ENCODE results near the gene FAF2. TPM values are rescaled to one million over a fixed set of nuclear protein-coding genes. Genes with fewer than 3 reads are reported as not detected.

Gene FAF2
- total and polyA plus RNA-seq, 10 of the 15 experiments (the other 5 are each of a cell fraction or from before 2014, with no cell fraction given), result 19.0 to 45.1 (median 35.6) TPM

GRCh38 chr5:176532795-176533194 lies 84.6 kb downstream of the FAF2 start:
- no peaks in the 10 kb centered on the region; the same call in 1 of the 2 replicates for H4K20me1 ChIP-seq (ENCODE audit: control insufficient read depth, insufficient read depth)
- DNase-seq (ENCODE audit: low read depth, low spot score) (no peak), ATAC-seq (no peak), FAIRE-seq (no peak)
- H2AFZ ChIP-seq (ENCODE audit: control insufficient read depth, low read depth, low read length), result no peak overlapping the region
- H3K27me3 ChIP-seq (replicated peaks in 1 of 2; ENCODE audit: control insufficient read depth in 2 of 2, insufficient read depth in 2 of 2, low read length in 1 of 2), result no peaks in the 10 kb centered on the region
- H3K9me3 ChIP-seq (replicated peaks; ENCODE audit: control insufficient read depth, insufficient read depth, low read length), result no peaks in the 10 kb centered on the region
- intact Hi-C loops (cut with micrococcal nuclease; ENCODE audit: unreplicated experiment), result loop anchor here (10.0 kb wide), 2 partner anchors 148 to 1582 kb away; partner anchors contain the start of genes HIGD2A, N4BP3 and NOP16
- peaks cover 47% of the 10 kb centered on the region for H3K4me1 ChIP-seq (ENCODE audit: control insufficient read depth, insufficient read depth, low read length)
- WGBS (ENCODE audit: insufficient coverage, insufficient replicate concordance, low lambda C conversion rate, missing lambda C conversion rate), result 88% methylated on average over 7 of the region's 9 CpGs
- POLR2A ChIA-PET, result interaction anchor here (0.6 kb wide), 1 partner anchor 127 kb away, joined by 4 read pairs; no protein-coding TSS in a partner anchor
- TF ChIP-seq IRF4 (IDR thresholded peaks at IDR 0.05; ENCODE audit: low read depth, low read length), result no peak
- 0 out of 2 replicates have a peak, but pooled peaks have one; percentile 16 for TF ChIP-seq POLR2A (IDR thresholded peaks at IDR 0.05; ENCODE audit: low read depth, low read length)
- peak overlapping the region; percentile 95 for H3K27ac ChIP-seq (ENCODE audit: control insufficient read depth, insufficient read depth)
- H3K9ac ChIP-seq (ENCODE audit: control insufficient read depth, insufficient read depth, low read length), result peak overlapping the region; percentile 99
- peak overlapping the region; percentile 76 for H3K4me2 ChIP-seq (ENCODE audit: control insufficient read depth, insufficient read depth)
- SMC1A ChIA-PET (ENCODE audit: uncharacterized antibody, unreplicated experiment), result interaction anchor here (1.0 kb wide), 1 partner anchor 10 kb away, joined by 4 read pairs; no protein-coding TSS in a partner anchor
- peaks cover 14 to 36% of the 10 kb centered on the region in 2 experiments for H3K36me3 ChIP-seq (ENCODE audit: control insufficient read depth in 2 of 2, insufficient read depth in 2 of 2, low read length in 1 of 2)
- H3K79me2 ChIP-seq (ENCODE audit: control insufficient read depth, insufficient read depth, low read length), result peaks cover 54% of the 10 kb centered on the region
- H3K4me3 ChIP-seq, result peak overlapping the region; percentile 99; the same call in 1 of the 2 replicates
- CTCF ChIA-PET, result interaction anchor here (1.5 to 2.8 kb wide), 2 partner anchors 11 kb away, joined by 4 to 12 read pairs; no protein-coding TSS in a partner anchor
- in situ Hi-C loops (cut with MboI), result no loop called here
- no TSS peak for BruUV-seq (replicated peaks)
- RAD21 ChIA-PET (ENCODE audit: unreplicated experiment), result no interaction called here

- H2AFZ ChIP-seq (ENCODE audit: control insufficient read depth, low read depth, low read length), result no peak overlapping the region
- POLR2A ChIA-PET, result interaction anchor here (0.8 to 3.3 kb wide), 2 partner anchors 9 to 117 kb away, joined by 3 to 9 read pairs; partner anchors contain the start of gene CLTB
- DNase-seq (ENCODE audit: low read depth, low spot score) (no peak), ATAC-seq (no peak), FAIRE-seq (no peak)
- in situ Hi-C loops (cut with MboI), result no loop called here
- peaks cover 50% of the 10 kb centered on the region for H3K4me1 ChIP-seq (ENCODE audit: control insufficient read depth, insufficient read depth, low read length)
- peak overlapping the region; percentile 99 for H3K9ac ChIP-seq (ENCODE audit: control insufficient read depth, insufficient read depth, low read length)
- RAD21 ChIA-PET (ENCODE audit: unreplicated experiment), result interaction anchor here (0.8 to 2.6 kb wide), 2 partner anchors 10 to 86 kb away, joined by 3 to 6 read pairs; partner anchors contain the start of gene FAF2
- no peaks in the 10 kb centered on the region for H3K27me3 ChIP-seq (replicated peaks in 1 of 2; ENCODE audit: control insufficient read depth in 2 of 2, insufficient read depth in 2 of 2, low read length in 1 of 2)
- SMC1A ChIA-PET (ENCODE audit: uncharacterized antibody, unreplicated experiment), result interaction anchor here (1.0 to 1.7 kb wide), 2 partner anchors 9 to 10 kb away, joined by 4 to 7 read pairs; no protein-coding TSS in a partner anchor
- intact Hi-C loops (cut with micrococcal nuclease; ENCODE audit: unreplicated experiment), result loop anchor here (10.0 kb wide), 2 partner anchors 149 to 1581 kb away; partner anchors contain the start of genes HIGD2A, N4BP3 and NOP16
- no TSS peak for BruUV-seq (replicated peaks)
- H3K4me3 ChIP-seq, result peak overlapping the region; percentile 99
- peak overlapping the region; percentile 76 for H3K4me2 ChIP-seq (ENCODE audit: control insufficient read depth, insufficient read depth)
- no peaks in the 10 kb centered on the region for H3K9me3 ChIP-seq (replicated peaks; ENCODE audit: control insufficient read depth, insufficient read depth, low read length)
- H3K27ac ChIP-seq (ENCODE audit: control insufficient read depth, insufficient read depth), result peak overlapping the region; percentile 95
- no peaks in the 10 kb centered on the region; the same call in 1 of the 2 replicates for H4K20me1 ChIP-seq (ENCODE audit: control insufficient read depth, insufficient read depth)
- peaks cover 12 to 32% of the 10 kb centered on the region in 2 experiments for H3K36me3 ChIP-seq (ENCODE audit: control insufficient read depth in 2 of 2, insufficient read depth in 2 of 2, low read length in 1 of 2)
- 42% methylated on average over 8 of the region's 8 CpGs for WGBS (ENCODE audit: insufficient coverage, insufficient replicate concordance, low lambda C conversion rate, missing lambda C conversion rate)
- CTCF ChIA-PET, result interaction anchor here (0.6 to 3.2 kb wide), 9 partner anchors 10 to 832 kb away, joined by 3 to 19 read pairs (median 3); partner anchors contain the start of genes CLTB, FAF2 and TSPAN17
- H3K79me2 ChIP-seq (ENCODE audit: control insufficient read depth, insufficient read depth, low read length), result peaks cover 54% of the 10 kb centered on the region
- no peak for TF ChIP-seq POLR2AphosphoS5 (IDR thresholded peaks at IDR 0.05; ENCODE audit: low read length)
- no peak for TF ChIP-seq MLLT1 (IDR thresholded peaks at IDR 0.05)
- TF ChIP-seq RCOR1 (conservative IDR thresholded peaks at IDR 0.05; ENCODE audit: low read depth, low read length), result no peak
- no peak for TF ChIP-seq ZNF384 (IDR thresholded peaks at IDR 0.05; ENCODE audit: borderline replicate concordance, low read depth, low read length)
- TF ChIP-seq POLR2A (IDR thresholded peaks at IDR 0.05; ENCODE audit: low read depth, low read length), result no peak
- TF ChIP-seq E2F4 (IDR thresholded peaks at IDR 0.05; ENCODE audit: low read depth, low read length), result no peak
- no peak for TF ChIP-seq ZNF24 (IDR thresholded peaks at IDR 0.05)
- no peak for TF ChIP-seq NBN (IDR thresholded peaks at IDR 0.05)
- TF ChIP-seq ESRRA (IDR thresholded peaks at IDR 0.05; ENCODE audit: low read length), result no peak
- no peak for TF ChIP-seq EED (IDR thresholded peaks at IDR 0.05; ENCODE audit: low read depth)
- TF ChIP-seq BCL3 (IDR thresholded peaks at IDR 0.05; ENCODE audit: borderline replicate concordance, insufficient read depth, low read depth, low read length, poor library complexity, severe bottlenecking), result no peak
- no peak for TF ChIP-seq SMC3 (IDR thresholded peaks at IDR 0.05; ENCODE audit: borderline replicate concordance, low read length)
Measured at GRCh38 chr5:176533390-176533789, 85.2 kb downstream of the FAF2 start.

Measured in GM12878 (cell line).